ENCODE measurements around the gene TTN. TPM values are rescaled to one million over a fixed set of nuclear protein-coding genes. Genes with fewer than 3 reads are reported as not detected.

The TTN gene
- total and polyA plus RNA-seq, 2 donors (not counting 1 experiment from before 2014, with no cell fraction given), result 1.7 to 46.4 TPM

DNA sequence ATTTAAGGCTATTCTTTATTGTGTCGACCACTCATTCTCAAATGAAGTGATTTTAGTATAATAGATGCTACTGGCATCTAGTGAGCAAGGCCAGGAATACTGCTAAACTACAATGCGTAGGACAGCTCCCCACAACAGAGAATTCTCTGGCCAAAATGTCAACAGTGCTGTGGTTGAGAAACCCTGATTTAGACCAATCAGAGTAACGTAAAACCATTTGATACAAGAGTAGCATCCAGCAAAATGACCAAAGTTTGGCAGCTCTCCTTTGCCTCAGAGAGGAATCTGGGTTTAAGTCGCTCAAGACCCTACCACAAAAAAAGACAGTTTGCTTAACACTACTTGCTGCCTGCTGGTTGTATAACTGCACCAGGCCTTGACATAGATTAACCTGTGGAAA is 37.0 kb upstream of the TTN start:
- CTCF ChIA-PET, result interaction anchor here (1.3 kb wide), 1 partner anchor 286 kb away, joined by 5 read pairs; no protein-coding TSS in a partner anchor
- no peaks in the 10 kb centered on the region for H4K20me1 ChIP-seq (ENCODE audit: control insufficient read depth, insufficient read depth, low read length, poor library complexity, severe bottlenecking)
- ATAC-seq (ENCODE audit: low read depth) (no peak), DNase-seq (no peak)
- peaks cover 4% of the 10 kb centered on the region for H3K9me3 Mint-ChIP-seq (ENCODE audit: insufficient read depth)
- H3K27me3 Mint-ChIP-seq, result no peaks in the 10 kb centered on the region
- H3K27ac ChIP-seq (ENCODE audit: low read length in 2 of 2), result no peak overlapping the region
- H3K79me2 ChIP-seq (ENCODE audit: control insufficient read depth, insufficient read depth, low read length), result no peaks in the 10 kb centered on the region
- H3K9me3 ChIP-seq (ENCODE audit: control extremely low read depth in 1 of 3, control insufficient read depth in 2 of 3, insufficient read depth in 1 of 3, low read length in 2 of 3), result no peaks in the 10 kb centered on the region
- no peak overlapping the region for H3K4me3 Mint-ChIP-seq
- H3K4me2 ChIP-seq (replicated peaks; ENCODE audit: low read depth, low read length, poor library complexity, severe bottlenecking), result no peak overlapping the region
- no peaks in the 10 kb centered on the region for H3K4me1 ChIP-seq (ENCODE audit: control insufficient read depth in 2 of 2, insufficient read depth in 2 of 2, low read length in 2 of 2)
- intact Hi-C loops (cut with micrococcal nuclease), result no loop called here
- no peak overlapping the region for H3K4me3 ChIP-seq (ENCODE audit: control extremely low read depth in 1 of 5, extremely low read depth in 1 of 5, insufficient read depth in 1 of 5, low read depth in 2 of 5, low read length in 4 of 5)
- POLR2A ChIA-PET, result no interaction called here
- no peaks in the 10 kb centered on the region for H3K4me1 Mint-ChIP-seq
- H3K36me3 ChIP-seq (replicated peaks in 1 of 2; ENCODE audit: control extremely low read depth in 1 of 2, control insufficient read depth in 1 of 2, extremely low read depth in 1 of 2, insufficient read depth in 2 of 2, low read length in 1 of 2), result peaks cover 0 to 6% of the 10 kb centered on the region in 2 experiments
- H2AFZ ChIP-seq (ENCODE audit: insufficient read depth, low read depth, low read length, poor library complexity, severe bottlenecking), result no peak overlapping the region
- no peaks in the 10 kb centered on the region for H3K27me3 ChIP-seq (replicated peaks in 1 of 4; ENCODE audit: control extremely low read depth in 1 of 4, control insufficient read depth in 3 of 4, insufficient read depth in 4 of 4, low read length in 3 of 4)
- TF ChIP-seq EZH2 (IDR thresholded peaks at IDR 0.05; ENCODE audit: borderline replicate concordance, insufficient read depth, low read depth, low read length, poor library complexity, severe bottlenecking), result no peak
- TF ChIP-seq, protein P1, sequence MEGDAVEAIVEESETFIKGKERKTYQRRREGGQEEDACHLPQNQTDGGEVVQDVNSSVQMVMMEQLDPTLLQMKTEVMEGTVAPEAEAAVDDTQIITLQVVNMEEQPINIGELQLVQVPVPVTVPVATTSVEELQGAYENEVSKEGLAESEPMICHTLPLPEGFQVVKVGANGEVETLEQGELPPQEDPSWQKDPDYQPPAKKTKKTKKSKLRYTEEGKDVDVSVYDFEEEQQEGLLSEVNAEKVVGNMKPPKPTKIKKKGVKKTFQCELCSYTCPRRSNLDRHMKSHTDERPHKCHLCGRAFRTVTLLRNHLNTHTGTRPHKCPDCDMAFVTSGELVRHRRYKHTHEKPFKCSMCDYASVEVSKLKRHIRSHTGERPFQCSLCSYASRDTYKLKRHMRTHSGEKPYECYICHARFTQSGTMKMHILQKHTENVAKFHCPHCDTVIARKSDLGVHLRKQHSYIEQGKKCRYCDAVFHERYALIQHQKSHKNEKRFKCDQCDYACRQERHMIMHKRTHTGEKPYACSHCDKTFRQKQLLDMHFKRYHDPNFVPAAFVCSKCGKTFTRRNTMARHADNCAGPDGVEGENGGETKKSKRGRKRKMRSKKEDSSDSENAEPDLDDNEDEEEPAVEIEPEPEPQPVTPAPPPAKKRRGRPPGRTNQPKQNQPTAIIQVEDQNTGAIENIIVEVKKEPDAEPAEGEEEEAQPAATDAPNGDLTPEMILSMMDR (IDR thresholded peaks at IDR 0.05), result no peak
- WGBS (ENCODE audit: insufficient coverage), result 100% methylated on average over 2 of the region's 4 CpGs
- no peak overlapping the region for H3K27ac Mint-ChIP-seq
- no peak overlapping the region for H3K9ac ChIP-seq (ENCODE audit: low read length)

DNA sequence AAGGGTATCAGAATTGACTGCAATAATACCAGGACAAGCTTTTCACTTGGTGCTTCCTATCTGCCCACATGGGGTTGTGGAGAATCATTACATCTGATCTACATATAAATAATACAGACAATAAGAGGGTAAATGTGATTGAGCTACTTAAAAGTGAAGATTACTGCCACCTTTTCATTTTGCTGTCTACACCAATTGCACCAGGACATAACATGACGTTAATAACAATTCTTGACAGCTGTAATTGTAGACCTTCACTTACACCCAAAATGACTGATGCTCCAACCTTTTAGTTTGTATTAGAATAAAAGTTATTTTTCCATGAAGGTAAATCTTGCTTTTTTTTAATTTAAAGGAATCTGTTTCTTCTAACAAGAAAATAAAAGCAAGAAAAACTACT is 36.5 kb upstream of the TTN start:
- H3K9me3 Mint-ChIP-seq (ENCODE audit: insufficient read depth), result peaks cover 4% of the 10 kb centered on the region
- Histone ChIP-seq H3K27me3 (replicated peaks in 1 of 4; ENCODE audit: control extremely low read depth in 1 of 4, control insufficient read depth in 3 of 4, insufficient read depth in 4 of 4, low read length in 3 of 4) (no peaks in the 10 kb centered on the region), H4K20me1 (ENCODE audit: control insufficient read depth, insufficient read depth, low read length, poor library complexity, severe bottlenecking) (no peaks in the 10 kb centered on the region), H3K79me2 (ENCODE audit: control insufficient read depth, insufficient read depth, low read length) (no peaks in the 10 kb centered on the region), H3K4me2 (replicated peaks; ENCODE audit: low read depth, low read length, poor library complexity, severe bottlenecking) (no peak overlapping the region), H3K36me3 (replicated peaks in 1 of 2; ENCODE audit: control extremely low read depth in 1 of 2, control insufficient read depth in 1 of 2, extremely low read depth in 1 of 2, insufficient read depth in 2 of 2, low read length in 1 of 2) (peaks cover 0 to 6% of the 10 kb centered on the region in 2 experiments), H2AFZ (ENCODE audit: insufficient read depth, low read depth, low read length, poor library complexity, severe bottlenecking) (no peak overlapping the region), H3K27ac (ENCODE audit: low read length in 2 of 2) (no peak overlapping the region), H3K4me1 (ENCODE audit: control insufficient read depth in 2 of 2, insufficient read depth in 2 of 2, low read length in 2 of 2) (no peaks in the 10 kb centered on the region), H3K9me3 (ENCODE audit: control extremely low read depth in 1 of 3, control insufficient read depth in 2 of 3, insufficient read depth in 1 of 3, low read length in 2 of 3) (no peaks in the 10 kb centered on the region), H3K4me3 (ENCODE audit: control extremely low read depth in 1 of 5, extremely low read depth in 1 of 5, insufficient read depth in 1 of 5, low read depth in 2 of 5, low read length in 4 of 5) (no peak overlapping the region), H3K9ac (ENCODE audit: low read length) (no peak overlapping the region)
- no peaks in the 10 kb centered on the region for H3K4me1 Mint-ChIP-seq
- TF ChIP-seq, protein P1 (IDR thresholded peaks at IDR 0.05), result no peak
- TF ChIP-seq EZH2 (IDR thresholded peaks at IDR 0.05; ENCODE audit: borderline replicate concordance, insufficient read depth, low read depth, low read length, poor library complexity, severe bottlenecking), result no peak
- no CpG with 5 or more reads among the region's 1 CpG for WGBS (ENCODE audit: insufficient coverage)
- H3K27me3 Mint-ChIP-seq, result no peaks in the 10 kb centered on the region
- ATAC-seq (ENCODE audit: low read depth), result no peak
- DNase-seq, result no peak
- no peak overlapping the region for H3K27ac Mint-ChIP-seq
- CTCF ChIA-PET, result no interaction called here
- no peak overlapping the region for H3K4me3 Mint-ChIP-seq
- intact Hi-C loops (cut with micrococcal nuclease), result no loop called here
- POLR2A ChIA-PET, result no interaction called here

Measured in B cell (primary cell).